ENCODE results near the gene IER3. TPM values are rescaled to one million over a fixed set of nuclear protein-coding genes. Genes with fewer than 3 reads are reported as not detected.

Gene IER3
- total and polyA plus RNA-seq, 2 of the 13 experiments (the other 11 are each of a cell fraction or from before 2014, with no cell fraction given) = 51.1 to 131 TPM

DNA sequence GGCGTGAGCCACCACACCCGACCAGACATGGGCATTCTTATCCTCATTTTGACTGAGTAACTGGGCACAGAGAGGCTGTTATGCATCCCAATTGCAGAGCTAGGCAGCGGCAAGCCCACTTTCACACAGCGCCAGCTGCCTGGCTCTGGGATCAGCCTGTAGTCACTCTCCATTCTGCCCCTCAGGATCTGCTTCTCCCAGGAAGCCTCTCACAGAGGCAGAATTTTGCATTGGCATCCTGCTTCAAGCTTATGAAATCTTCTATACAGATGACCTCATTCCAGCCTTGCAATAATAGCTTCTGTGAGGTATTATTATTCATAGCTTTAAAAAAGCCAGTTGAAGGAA, 37.0 kb upstream of the IER3 start (continued):
- TF ChIP-seq ZNF460 (CRISPR knock-in tag; IDR thresholded peaks at IDR 0.05; ENCODE audit: borderline replicate concordance) (0 out of 2 replicates have a peak, but pooled peaks have one; percentile 32), HIVEP1 (CRISPR knock-in tag; IDR thresholded peaks at IDR 0.05) (no peak), ZFP37 (CRISPR knock-in tag; IDR thresholded peaks at IDR 0.05; ENCODE audit: borderline replicate concordance) (no peak), ERF (CRISPR knock-in tag; IDR thresholded peaks at IDR 0.05) (no peak), ZFY (CRISPR knock-in tag; IDR thresholded peaks at IDR 0.05) (no peak), XBP1 (CRISPR knock-in tag; IDR thresholded peaks at IDR 0.05) (0 out of 2 replicates have a peak, but pooled peaks have one; percentile 1), MYNN (CRISPR knock-in tag; IDR thresholded peaks at IDR 0.05; ENCODE audit: low read depth) (no peak), ZKSCAN5 (CRISPR knock-in tag; IDR thresholded peaks at IDR 0.05) (no peak), ZNF670 (CRISPR knock-in tag; IDR thresholded peaks at IDR 0.05; ENCODE audit: borderline replicate concordance) (0 out of 2 replicates have a peak, but pooled peaks have one; percentile 1), KAT8 (CRISPR knock-in tag; IDR thresholded peaks at IDR 0.05) (no peak), ETV6 (CRISPR knock-in tag; conservative IDR thresholded peaks at IDR 0.05) (no peak)
- TF ChIP-seq, protein P1, sequence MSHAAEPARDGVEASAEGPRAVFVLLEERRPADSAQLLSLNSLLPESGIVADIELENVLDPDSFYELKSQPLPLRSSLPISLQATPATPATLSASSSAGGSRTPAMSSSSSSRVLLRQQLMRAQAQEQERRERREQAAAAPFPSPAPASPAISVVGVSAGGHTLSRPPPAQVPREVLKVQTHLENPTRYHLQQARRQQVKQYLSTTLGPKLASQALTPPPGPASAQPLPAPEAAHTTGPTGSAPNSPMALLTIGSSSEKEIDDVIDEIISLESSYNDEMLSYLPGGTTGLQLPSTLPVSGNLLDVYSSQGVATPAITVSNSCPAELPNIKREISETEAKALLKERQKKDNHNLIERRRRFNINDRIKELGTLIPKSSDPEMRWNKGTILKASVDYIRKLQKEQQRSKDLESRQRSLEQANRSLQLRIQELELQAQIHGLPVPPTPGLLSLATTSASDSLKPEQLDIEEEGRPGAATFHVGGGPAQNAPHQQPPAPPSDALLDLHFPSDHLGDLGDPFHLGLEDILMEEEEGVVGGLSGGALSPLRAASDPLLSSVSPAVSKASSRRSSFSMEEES (CRISPR knock-in tag; IDR thresholded peaks at IDR 0.05) = no peak
- TF ChIP-seq, protein P2, sequence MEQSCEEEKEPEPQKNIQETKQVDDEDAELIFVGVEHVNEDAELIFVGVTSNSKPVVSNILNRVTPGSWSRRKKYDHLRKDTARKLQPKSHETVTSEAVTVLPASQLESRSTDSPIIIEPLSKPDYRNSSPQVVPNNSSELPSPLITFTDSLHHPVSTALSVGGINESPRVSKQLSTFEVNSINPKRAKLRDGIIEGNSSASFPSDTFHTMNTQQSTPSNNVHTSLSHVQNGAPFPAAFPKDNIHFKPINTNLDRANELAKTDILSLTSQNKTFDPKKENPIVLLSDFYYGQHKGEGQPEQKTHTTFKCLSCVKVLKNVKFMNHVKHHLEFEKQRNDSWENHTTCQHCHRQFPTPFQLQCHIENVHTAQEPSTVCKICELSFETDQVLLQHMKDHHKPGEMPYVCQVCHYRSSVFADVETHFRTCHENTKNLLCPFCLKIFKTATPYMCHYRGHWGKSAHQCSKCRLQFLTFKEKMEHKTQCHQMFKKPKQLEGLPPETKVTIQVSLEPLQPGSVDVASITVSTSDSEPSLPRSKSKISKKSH (CRISPR knock-in tag; IDR thresholded peaks at IDR 0.05; ENCODE audit: borderline replicate concordance) = 0 out of 2 replicates have a peak, but pooled peaks have one; percentile 60
